IPS-11a (cell line): ENCODE data around the gene CAP2.
"Not testable (repeated sequence)": the region's sequence is repeated elsewhere in the genome, so short reads cannot be mapped to it uniquely, and the experiment has no call there.

ENCODE experiments used
- H3K4me3 ChIP-seq: one replicate; pipeline ENCODE4 v1.5.1; 2013; ENCODE audit warnings: low read depth, low read length, control low read depth

The CAP2 gene

GRCh38 chr6:17497535-17498095 is 104.2 kb downstream of the CAP2 start:
- no peak overlapping the region for H3K4me3 ChIP-seq

- H3K4me3 ChIP-seq: no peak overlapping the region
These were observed 108.0 kb downstream of the CAP2 start for GRCh38 chr6:17501442-17501841.

DNA sequence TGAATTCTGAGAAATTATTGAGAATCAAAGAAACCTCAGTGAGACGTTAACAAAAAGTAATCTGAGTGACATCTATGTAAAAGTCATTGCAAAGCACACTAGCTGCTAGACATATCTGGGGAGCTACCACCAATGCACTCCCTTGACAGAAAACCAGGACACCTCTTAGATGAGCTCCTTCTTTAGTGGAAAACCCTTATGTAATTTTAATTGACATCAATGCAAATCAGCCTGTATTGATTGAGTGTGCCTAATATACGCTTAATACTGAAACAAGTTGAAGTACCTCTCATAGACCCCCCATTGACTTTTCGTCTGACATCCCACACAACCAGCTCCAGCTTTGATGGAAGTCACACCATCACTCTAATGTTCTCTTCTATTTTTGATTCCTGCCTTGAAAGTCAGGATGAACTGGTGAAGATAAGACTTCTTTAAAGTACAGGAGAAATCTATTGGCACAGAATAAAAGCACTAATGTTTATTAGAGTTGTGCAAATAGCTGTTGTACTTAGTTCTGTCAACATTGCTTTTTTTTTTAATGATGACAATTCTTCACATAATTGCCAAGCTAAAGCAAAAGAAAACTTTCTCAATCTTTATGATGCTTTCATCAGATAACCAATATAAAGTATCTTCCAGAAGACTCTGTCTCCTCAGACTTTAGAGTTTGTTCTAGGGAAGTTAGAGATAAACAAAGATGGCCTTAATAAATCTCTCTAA is 108.7 kb downstream of the CAP2 start:
- no peak overlapping the region for H3K4me3 ChIP-seq

GRCh38 chr6:17503051-17503450 is 109.7 kb downstream of the CAP2 start:
- H3K4me3 ChIP-seq: no peak overlapping the region

DNA sequence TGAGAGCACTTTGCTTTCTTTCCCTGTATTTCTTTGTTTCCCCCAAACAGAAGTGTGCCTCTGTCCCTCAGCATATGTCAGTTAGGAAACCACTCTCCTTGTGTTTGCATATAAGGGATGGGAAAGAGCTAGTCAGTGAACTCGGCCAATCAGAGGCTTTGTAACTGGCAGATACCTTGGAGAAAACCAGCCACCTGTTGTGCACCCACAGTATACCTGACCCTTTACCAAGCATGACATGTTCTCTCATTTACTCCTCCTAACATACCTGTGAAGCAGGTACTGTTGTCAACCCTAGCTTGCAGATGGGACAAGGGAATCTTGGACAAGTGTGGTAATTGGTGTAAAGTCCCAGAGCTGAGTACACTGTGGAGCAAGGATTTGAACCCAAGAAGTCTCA is 110.6 kb downstream of the CAP2 start:
- H3K4me3 ChIP-seq: no peak overlapping the region

- no peak overlapping the region for H3K4me3 ChIP-seq
These were observed 111.7 kb downstream of the CAP2 start for GRCh38 chr6:17505062-17505476.

DNA sequence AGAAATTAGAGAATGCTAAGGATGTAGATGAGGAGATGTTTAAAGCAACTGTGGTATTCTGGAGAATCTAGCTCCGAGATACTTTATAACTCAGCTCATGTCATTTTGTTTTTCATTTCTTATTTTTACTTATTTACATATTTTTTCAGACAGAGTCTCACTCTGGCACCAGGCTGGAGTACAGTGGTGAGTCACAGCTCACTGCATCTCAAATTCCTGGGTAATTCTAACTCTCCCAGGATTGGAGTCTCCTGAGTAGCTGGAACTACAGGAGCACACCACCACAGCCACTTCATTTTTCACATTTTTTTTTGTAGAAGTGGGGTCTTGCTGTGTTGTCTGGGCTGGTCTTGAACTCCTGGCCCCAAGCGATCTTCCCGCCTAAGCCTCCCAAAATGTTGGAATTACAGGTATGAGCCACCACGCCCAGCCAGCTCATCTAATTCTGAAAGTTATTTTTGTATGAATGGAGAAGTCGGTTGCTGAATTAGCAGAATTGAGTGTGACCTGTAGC is 112.4 kb downstream of the CAP2 start:
- no peak overlapping the region for H3K4me3 ChIP-seq

DNA sequence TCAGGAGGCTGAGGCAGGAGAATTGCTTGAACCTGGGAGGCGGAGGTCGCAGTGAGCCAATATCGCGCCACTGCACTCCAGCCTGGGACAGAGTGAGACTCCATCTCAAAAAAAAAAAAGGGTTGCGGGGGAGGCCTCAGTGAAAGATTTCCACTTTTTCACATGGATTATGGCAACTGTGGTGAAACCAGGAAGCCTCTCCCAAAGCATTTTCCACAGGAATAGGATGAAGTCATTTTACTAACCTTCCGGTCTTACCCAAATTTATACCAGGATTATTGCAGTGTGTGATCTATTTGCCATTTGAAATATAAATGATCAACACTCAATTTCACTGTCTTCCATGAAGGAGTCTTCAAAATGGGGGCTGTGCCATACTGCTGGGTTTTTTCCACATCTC is 113.1 kb downstream of the CAP2 start:
- no peak overlapping the region for H3K4me3 ChIP-seq

DNA sequence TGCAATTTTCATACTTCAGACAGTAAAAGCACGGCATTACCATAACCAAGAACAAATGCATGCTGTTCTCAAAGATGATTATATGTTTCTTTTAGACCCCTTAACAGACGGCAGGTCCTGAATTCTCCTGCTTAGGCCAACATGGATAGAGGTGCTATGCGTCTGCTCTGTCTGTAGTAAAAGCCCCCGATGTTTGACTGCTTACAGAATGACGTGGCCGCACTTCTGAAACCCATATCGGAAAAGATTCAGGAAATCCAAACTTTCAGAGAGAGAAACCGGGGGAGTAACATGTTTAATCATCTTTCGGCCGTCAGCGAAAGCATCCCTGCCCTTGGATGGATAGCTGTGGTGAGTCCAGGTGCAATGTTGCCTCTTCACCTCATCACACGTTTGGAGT is 113.6 kb downstream of the CAP2 start:
- no peak overlapping the region for H3K4me3 ChIP-seq

- no peak overlapping the region for H3K4me3 ChIP-seq
These were observed 117.7 kb downstream of the CAP2 start for GRCh38 chr6:17511084-17511483.

DNA sequence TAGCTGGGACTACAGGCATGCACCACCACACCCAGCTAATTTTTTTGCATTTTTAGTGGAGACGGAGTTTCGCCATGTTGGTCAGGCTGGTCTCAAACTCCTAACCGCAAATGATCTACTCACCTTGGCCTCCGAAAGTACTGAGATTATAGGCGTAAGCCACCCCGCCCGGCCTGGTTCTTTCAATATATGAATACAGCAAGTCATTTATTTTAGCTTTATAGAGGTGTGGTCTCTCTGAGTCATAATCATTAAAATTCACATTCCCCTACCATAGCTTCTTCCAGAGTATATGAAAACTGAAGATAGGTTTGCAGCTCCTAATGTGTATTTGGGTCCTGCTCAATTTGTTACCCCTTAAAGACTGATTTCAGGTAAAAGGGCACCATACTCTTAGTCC is 118.2 kb downstream of the CAP2 start:
- H3K4me3 ChIP-seq: no peak overlapping the region

DNA sequence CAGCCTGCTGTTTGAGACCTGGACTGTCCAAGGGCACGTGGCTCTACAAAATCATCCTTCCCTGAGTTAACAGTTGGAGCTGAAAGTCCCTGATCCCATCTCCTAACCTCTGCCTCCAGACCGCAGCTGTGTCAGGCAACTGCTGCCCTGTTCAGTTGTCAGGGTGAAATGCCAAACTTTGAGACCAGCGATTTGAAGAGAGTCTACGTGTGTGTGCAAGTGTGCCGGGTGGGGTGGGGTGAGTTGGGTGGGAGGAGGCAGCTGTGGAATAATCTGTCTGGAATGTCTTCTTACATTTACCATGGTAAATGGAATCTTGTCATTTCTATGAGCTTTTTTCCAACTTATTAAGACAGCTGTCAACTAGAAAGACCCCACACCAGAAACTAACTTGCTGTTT is 125.7 kb downstream of the CAP2 start:
- H3K4me3 ChIP-seq: no peak overlapping the region

- H3K4me3 ChIP-seq: no peak overlapping the region
These were observed 132.2 kb downstream of the CAP2 start for GRCh38 chr6:17525637-17526036.

DNA sequence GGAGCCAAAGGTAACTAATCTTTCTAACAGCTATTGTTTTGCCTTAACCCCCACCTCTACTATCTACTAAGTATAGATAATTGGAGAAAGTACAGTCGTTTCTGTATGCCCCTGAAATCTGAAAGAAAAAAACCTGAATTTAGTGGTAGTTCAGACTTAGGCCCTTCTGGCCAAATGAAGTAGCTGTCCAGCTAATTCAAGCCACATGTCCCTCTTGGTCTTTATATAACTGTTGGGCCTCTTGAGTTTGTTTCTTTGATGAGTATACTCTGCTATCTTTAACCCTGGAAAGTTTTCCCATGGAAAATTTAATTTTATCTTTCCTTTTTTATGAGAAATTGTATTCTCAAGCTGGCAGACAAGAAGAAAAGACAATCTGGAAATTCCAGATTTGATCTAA is 133.7 kb downstream of the CAP2 start:
- no peak overlapping the region for H3K4me3 ChIP-seq

DNA sequence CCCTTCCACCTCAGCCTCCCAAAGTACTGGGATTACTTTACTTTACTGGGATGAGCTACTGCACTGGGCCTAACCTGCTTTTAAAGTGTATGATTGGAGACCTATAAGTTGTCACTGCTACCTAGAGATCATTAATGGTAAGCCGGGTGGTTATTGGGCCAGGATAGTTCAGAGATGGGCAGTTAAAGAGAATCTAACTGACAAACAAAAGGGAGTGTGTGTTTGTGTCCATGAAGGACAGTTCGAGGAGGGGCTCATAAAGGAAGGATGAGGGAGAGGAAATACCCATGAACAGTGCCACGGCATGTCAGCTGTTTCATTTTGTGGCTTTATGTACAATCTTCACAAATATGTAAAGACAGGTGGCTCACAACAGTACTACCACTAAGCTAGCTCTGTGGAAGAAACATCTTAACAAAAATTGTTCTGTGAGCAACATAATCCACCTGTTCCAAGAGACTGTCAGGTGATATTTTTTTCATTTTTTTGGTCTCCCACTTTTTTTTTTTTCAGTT is 137.0 kb downstream of the CAP2 start:
- no peak overlapping the region for H3K4me3 ChIP-seq

DNA sequence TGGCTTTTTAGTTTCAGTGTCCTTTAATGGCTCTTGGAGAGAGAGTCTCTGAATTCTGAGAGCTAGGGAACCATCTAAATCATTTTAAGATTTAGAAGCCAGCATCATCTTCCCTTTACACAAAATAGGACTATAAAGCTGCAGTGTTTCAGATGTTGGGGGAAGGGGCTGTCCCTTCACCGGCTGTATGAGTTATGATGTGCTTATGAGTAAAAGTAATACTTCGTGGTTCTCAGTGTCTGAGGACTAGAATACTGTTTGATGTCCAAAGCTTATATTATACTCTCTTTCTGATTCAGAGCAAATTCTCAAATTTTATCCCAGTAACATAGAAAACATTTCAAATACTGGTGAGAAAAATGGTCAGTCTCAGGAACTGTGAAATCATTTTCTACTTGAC is 143.2 kb downstream of the CAP2 start:
- no peak overlapping the region for H3K4me3 ChIP-seq

GRCh38 chr6:17542243-17542642 is 148.8 kb downstream of the CAP2 start:
- no peak overlapping the region for H3K4me3 ChIP-seq

DNA sequence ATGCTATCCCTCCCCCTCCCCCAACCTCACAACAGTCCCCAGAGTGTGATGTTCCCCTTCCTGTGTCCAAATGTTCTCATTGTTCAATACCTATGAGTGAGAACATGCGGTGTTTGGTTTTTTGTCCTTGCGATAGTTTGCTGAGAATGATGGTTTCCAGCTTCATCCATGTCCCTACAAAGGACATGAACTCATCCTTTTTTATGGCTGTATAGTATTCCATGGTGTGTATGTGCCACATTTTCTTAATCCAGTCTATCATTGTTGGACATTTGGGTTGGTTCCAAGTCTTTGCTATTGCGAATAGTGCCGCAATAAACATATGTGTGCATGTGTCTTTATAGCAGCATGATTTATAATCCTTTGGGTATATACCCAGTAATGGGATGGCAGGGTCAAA is 152.3 kb downstream of the CAP2 start:
- not testable (repeated sequence) for H3K4me3 ChIP-seq

GRCh38 chr6:17551383-17551958 is 158.1 kb downstream of the CAP2 start:
- H3K4me3 ChIP-seq: no peak overlapping the region

DNA sequence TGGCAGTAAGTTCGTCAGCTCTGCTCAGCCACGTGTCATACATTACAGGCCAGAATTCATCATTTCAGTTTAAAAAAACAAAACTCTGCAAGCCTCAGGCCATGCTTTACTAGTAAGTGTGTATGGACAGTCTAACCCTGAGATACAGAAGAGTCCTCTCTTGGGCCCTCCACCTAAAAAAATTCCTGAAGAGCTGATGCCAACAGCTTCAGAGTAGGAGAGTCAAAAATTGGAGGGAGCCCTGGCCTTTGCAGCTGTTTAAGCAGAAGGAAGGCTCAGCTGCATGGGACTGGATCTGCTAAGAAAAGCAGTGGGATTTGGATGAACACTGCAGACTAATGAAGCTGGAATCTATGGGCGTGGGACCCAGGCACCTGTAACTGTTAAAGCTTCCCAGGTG is 159.5 kb downstream of the CAP2 start:
- no peak overlapping the region for H3K4me3 ChIP-seq

GRCh38 chr6:17556014-17556413 is 162.6 kb downstream of the CAP2 start:
- H3K4me3 ChIP-seq: no peak overlapping the region

DNA sequence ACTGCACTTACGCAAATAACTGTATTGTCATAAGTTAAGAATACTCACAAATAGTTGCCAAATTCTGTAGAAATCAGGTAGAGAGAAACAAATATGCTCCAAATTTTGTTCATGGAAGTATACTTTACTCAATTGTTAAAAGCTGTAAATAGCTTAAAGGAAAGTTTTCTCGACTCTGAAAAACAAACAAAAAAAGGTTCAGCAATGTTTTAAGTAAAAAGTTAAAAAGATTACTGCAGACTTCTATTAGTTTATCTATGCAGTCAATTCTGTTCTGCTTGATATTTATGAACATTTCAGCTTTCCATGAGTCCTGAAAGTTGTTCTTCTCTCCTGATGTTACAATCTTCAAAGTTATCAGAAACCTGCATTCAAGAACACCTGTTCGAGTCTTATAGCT is 169.2 kb downstream of the CAP2 start:
- H3K4me3 ChIP-seq: no peak overlapping the region
